ENCODE measurements around the gene CLTCL1. TPM values are rescaled to one million over a fixed set of nuclear protein-coding genes. Genes with fewer than 3 reads are reported as not detected.
A peak's percentile ranks its signal among the peaks of the same experiment; 100 is the strongest.

CLTCL1 gene
- total and polyA plus RNA-seq, 9 of the 15 experiments (the other 6 are each of a cell fraction or from before 2014, with no cell fraction given), result 1.1 to 11.7 (median 5.0) TPM

DNA sequence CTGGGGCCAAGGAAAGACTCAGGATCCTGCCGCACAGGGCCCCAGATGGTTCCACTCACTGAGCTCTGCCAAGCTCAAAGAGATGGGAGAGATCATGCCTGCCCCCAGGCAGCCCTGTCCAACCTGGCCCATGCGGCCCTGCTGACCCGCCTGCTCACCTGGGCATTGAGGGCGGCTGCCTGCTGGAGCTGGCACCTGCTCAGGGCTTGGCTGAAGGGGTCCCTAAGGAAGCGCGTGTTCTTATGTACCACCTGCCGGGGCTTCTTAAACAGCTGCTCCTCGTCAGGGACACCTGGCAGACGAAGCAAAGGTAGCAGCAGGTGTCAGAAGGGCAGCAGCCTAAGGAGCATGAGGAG, 152.5 kb downstream of the CLTCL1 start:
- Histone ChIP-seq H3K4me3 (no peak overlapping the region), H3K27me3 (ENCODE audit: control insufficient read depth in 2 of 2, insufficient read depth in 2 of 2, low read length in 2 of 2) (no peaks in the 10 kb centered on the region), H3K4me2 (ENCODE audit: insufficient read depth, low read length) (no peak overlapping the region), H2AFZ (ENCODE audit: low read depth, low read length) (no peak overlapping the region), H3K79me2 (ENCODE audit: control insufficient read depth, insufficient read depth, low read length) (peaks cover 10% of the 10 kb centered on the region), H3K9me3 (replicated peaks; ENCODE audit: control insufficient read depth, insufficient read depth, low read depth, low read length) (no peaks in the 10 kb centered on the region), H3K36me3 (ENCODE audit: control insufficient read depth, insufficient read depth, low read length) (peaks cover 85% of the 10 kb centered on the region), H3K9ac (ENCODE audit: insufficient read depth in 1 of 2, low read depth in 2 of 2, low read length in 2 of 2) (peak overlapping the region in 1 of 2 experiments; percentile 12; a peak in 1 of 4 replicates), H4K20me1 (replicated peaks; ENCODE audit: control insufficient read depth, insufficient read depth, low read length) (no peaks in the 10 kb centered on the region), H3K27ac (ENCODE audit: extremely low read depth, low read depth, low read length) (no peak overlapping the region), H3K9me1 (ENCODE audit: control insufficient read depth, insufficient read depth, low read length) (peaks cover 8% of the 10 kb centered on the region), H3K4me1 (replicated peaks in 1 of 2; ENCODE audit: control insufficient read depth in 2 of 2, insufficient read depth in 2 of 2, low read length in 2 of 2) (peaks cover 4 to 32% of the 10 kb centered on the region in 2 experiments; a peak in 4 of 5 replicates)
- no peak for DNase-seq (ENCODE audit: extremely low read depth in 1 of 4, low spot score in 3 of 4)
- peak; percentile 37 for TF ChIP-seq RBFOX2 (IDR thresholded peaks at IDR 0.05; ENCODE audit: low read depth, low read length)
- TF ChIP-seq, protein P1, sequence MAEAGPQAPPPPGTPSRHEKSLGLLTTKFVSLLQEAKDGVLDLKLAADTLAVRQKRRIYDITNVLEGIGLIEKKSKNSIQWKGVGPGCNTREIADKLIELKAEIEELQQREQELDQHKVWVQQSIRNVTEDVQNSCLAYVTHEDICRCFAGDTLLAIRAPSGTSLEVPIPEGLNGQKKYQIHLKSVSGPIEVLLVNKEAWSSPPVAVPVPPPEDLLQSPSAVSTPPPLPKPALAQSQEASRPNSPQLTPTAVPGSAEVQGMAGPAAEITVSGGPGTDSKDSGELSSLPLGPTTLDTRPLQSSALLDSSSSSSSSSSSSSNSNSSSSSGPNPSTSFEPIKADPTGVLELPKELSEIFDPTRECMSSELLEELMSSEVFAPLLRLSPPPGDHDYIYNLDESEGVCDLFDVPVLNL (CRISPR knock-in tag; IDR thresholded peaks at IDR 0.05; ENCODE audit: low read depth), result 0 out of 2 replicates have a peak, but pooled peaks have one; percentile 44
- no peak for TF ChIP-seq SRF (CRISPR knock-in tag; IDR thresholded peaks at IDR 0.05)
- TF ChIP-seq POLR2G (IDR thresholded peaks at IDR 0.05; ENCODE audit: low read depth, low read length), result peak; percentile 63; the same call in 1 of the 2 replicates
- in situ Hi-C loops (cut with MboI), result no loop called here
- 91% methylated on average over 9 of the region's 9 CpGs for WGBS (ENCODE audit: insufficient coverage, low coverage, missing lambda C conversion rate)
- no peak for ATAC-seq
- ChIA-PET CTCF (ENCODE audit: low intra/inter-chr PET ratio) (no interaction called here), POLR2A (interaction anchor here (0.6 to 3.4 kb wide), 7 partner anchors 11 to 574 kb away, joined by 3 to 17 read pairs (median 4); partner anchors contain the start of gene DGCR2)
- no peak for FAIRE-seq
- intact Hi-C loops (cut with micrococcal nuclease), result loop anchor here (10.0 kb wide), 1 partner anchor 64 kb away; no protein-coding TSS in a partner anchor
- no TSS peak for BruUV-seq (replicated peaks)
